Measurements from ENCODE around the gene PAPLN.

The PAPLN gene

GRCh38 chr14:73280903-73281302 lies 43.6 kb downstream of the PAPLN start:
- H3K4me3 ChIP-seq (ENCODE audit: low read depth, low read length) = no peak overlapping the region
- no peak for TF ChIP-seq CTCF (IDR thresholded peaks at IDR 0.05; ENCODE audit: low read depth, low read length)

- no peak overlapping the region for H3K4me3 ChIP-seq (ENCODE audit: low read depth, low read length)
- no peak for TF ChIP-seq CTCF (IDR thresholded peaks at IDR 0.05; ENCODE audit: low read depth, low read length)
Measured at GRCh38 chr14:73283608-73284379, 46.5 kb downstream of the PAPLN start.

DNA sequence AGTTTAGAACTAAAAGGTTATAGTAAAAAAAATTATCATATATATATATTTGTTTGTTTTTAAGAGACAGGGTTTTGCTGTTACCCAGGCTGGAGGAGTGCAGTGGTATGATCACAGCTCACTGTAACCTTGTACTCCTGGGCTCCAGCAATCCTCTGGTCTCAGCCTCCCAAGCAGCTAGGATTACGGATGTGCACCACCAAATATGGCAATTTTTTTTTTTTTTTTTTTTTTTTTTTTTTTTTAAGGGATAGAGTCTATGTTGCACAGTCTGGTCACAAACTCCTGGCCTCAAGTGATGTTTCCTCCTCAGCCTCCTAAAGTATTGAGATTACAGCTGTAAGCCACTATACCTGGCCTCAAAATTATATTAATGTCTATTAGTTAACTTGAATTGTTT lies 48.7 kb downstream of the PAPLN start:
- no peak for TF ChIP-seq CTCF (IDR thresholded peaks at IDR 0.05; ENCODE audit: low read depth, low read length)
- H3K4me3 ChIP-seq (ENCODE audit: low read depth, low read length) = no peak overlapping the region

GRCh38 chr14:73286598-73286997 lies 49.3 kb downstream of the PAPLN start:
- no peak for TF ChIP-seq CTCF (IDR thresholded peaks at IDR 0.05; ENCODE audit: low read depth, low read length)
- H3K4me3 ChIP-seq (ENCODE audit: low read depth, low read length) = no peak overlapping the region

GRCh38 chr14:73287071-73287470 lies 49.8 kb downstream of the PAPLN start:
- H3K4me3 ChIP-seq (ENCODE audit: low read depth, low read length) = no peak overlapping the region
- TF ChIP-seq CTCF (IDR thresholded peaks at IDR 0.05; ENCODE audit: low read depth, low read length) = no peak

DNA sequence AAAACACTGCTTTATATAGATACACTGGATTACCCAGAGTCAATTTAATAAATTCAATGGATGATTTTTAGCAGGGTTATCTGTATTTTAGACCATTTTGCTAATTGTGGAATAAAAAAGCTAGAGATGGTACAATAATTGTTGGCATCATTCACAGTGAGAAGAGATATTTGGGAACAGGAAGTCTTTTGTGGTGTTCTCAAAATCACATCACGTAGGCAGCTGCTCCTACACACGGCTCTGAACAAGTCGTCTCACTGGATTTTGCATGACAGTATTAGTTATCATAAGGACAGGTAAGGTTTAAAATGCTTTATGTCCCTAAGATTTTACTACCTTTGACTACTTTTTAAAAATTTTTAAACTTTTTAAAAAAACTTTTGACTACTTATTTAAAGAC lies 52.0 kb downstream of the PAPLN start:
- H3K4me3 ChIP-seq (ENCODE audit: low read depth, low read length) = no peak overlapping the region
- no peak for TF ChIP-seq CTCF (IDR thresholded peaks at IDR 0.05; ENCODE audit: low read depth, low read length)

- no peak for TF ChIP-seq CTCF (IDR thresholded peaks at IDR 0.05; ENCODE audit: low read depth, low read length)
- H3K4me3 ChIP-seq (ENCODE audit: low read depth, low read length) = no peak overlapping the region
Measured at GRCh38 chr14:73289729-73290128, 52.4 kb downstream of the PAPLN start.

Data from WI38 (cell line).